Activated naive CD4-positive, alpha-beta T cell treated with Interleukin-2 at 50 U/mL for 16 hours (primary cell): ENCODE data around the gene SPATA31D1.
"Not testable (repeated sequence)": the region's sequence is repeated elsewhere in the genome, so short reads cannot be mapped to it uniquely, and the experiment has no call there.

ENCODE experiments used
- DNase-seq: peaks from one replicate; pipeline ENCODE4 v3.0.0-alpha.2; 2020

The SPATA31D1 gene

GRCh38 chr9:81988472-81988871 is at the start of gene SPATA31D1:
TSS of gene SPATA31D1 (plus strand) at chr9:81988772. CDS start at chr9:81988819, 47 bp downstream.
- not testable (repeated sequence) for DNase-seq

DNA sequence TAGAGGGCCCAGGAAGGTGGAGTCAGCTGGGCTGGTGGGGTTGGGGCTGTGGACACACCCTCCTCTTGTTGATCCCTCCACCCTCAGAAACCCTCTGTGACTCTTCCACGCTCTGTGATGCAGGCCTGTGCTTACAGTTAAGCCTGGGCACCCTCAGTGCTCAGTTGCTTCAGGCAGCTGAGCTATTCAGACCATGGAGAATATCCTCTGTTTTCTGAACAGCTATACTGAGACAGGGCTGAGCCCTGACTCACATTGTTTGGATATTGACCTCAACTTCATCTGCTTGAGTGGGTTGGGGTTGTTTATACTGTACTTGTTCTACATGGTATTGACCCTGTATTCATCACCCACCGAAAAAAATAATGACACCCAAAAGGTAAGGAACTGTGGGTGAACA is 45.2 kb upstream of the SPATA31D1 start, which contains the start of gene SPATA31D3:
Gene SPATA31D3, plus strand, starts transcription at position 108 of the 400 bp plus-strand sequence. Its CDS starts 86 bp downstream, at position 194.
- DNase-seq = not testable (repeated sequence)

DNA sequence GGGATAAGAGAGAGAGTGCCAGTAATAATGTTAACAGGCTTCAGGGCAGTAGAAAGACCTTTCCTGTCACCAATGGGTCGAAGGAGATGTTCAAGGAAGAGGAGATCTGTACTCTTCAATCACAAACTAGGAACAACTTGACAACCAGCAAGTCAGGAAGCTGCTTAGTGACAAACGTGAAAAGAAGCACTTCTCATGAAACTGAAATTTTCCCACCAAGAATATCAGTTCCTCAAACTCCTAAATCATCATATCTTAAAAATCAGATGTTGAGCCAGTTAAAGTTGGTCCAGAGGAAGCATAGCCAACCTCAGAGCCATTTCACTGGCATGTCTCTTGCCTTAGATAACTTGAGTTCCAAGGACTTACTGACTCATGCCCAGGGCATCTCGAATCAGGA is 39.9 kb upstream of the SPATA31D1 start:
- not testable (repeated sequence) for DNase-seq

GRCh38 chr9:81953096-81953495 is 35.5 kb upstream of the SPATA31D1 start:
- no peak for DNase-seq

DNA sequence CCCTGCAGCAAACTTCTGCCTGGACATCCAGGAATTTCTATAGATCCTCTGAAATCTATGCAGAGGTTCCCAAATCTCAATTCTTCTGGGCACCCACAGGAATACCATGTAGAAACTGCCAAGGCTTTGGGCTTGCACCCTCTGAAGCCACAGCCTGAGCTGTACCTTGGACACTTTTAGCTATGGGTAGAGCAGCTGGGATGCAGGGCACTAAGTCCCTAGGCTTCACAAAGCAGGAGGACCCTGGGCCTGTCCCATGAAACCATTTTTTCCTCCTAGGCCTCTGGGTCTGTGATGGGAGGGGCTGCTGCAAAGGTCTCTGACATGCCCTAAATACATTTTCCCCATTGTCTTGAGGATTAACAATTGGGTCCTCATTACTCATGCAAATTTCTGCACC is 32.9 kb upstream of the SPATA31D1 start:
- DNase-seq = no peak

- DNase-seq = no peak
Observed at GRCh38 chr9:81964218-81965171, 24.1 kb upstream of the SPATA31D1 start.

DNA sequence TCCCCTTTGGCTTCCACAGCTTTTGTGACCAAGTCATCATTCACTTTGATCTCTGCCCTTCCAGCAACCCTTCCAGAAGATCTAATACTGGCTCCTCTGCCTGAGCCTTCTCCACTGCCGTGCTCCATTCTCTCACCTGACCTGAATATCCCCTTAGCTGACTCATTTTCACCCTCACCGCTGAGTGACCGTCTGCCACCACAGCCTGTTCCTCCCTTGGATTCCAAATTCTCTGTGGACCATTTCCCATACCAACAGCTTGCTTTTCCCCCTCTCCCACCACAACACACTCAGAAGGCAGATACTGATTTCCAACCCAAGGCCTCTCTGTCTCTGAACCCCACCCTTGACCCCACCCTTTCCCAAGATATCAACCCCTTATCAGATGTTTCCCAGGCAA is 20.5 kb upstream of the SPATA31D1 start:
- DNase-seq = no peak

DNA sequence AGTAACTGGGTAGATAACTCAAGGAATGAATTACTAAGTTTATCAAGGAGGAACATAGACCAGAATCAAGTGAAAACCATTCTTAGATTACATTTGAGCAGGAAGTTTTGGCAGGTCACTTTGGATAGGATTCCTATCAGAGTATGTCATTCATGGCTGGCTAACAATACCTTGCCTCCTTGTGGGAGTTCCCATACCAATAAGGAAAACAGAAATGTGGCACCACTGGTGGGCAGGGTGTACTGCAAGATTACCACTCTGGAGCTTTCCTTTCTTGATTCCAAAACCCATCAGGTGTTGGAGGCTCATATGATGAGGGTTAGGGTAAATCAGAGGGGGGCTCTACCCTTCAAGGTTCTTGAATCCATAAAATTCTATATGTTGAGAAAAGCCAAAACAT is 18.6 kb upstream of the SPATA31D1 start:
- no peak for DNase-seq

- DNase-seq = no peak
Observed at GRCh38 chr9:81971727-81972126, 16.8 kb upstream of the SPATA31D1 start.

DNA sequence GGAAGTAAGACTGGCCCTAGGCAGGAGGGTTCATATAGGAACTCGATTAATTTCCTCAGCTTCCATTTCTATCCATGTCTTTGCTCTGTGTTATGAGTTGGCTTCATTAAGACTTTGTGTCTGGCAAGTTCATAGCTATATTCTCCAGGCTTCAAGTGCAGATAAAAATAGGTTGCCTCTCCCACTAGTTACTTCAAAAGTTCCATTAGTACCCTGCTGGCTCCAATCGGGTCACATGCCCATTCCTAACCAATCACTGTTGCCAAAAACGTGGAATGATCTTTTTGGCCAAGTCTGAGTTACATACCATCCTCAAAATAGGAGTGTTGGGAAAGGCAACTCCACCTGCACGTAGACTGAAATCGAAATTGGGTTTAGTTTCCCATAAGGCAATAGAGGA is 13.8 kb upstream of the SPATA31D1 start:
- DNase-seq = no peak

DNA sequence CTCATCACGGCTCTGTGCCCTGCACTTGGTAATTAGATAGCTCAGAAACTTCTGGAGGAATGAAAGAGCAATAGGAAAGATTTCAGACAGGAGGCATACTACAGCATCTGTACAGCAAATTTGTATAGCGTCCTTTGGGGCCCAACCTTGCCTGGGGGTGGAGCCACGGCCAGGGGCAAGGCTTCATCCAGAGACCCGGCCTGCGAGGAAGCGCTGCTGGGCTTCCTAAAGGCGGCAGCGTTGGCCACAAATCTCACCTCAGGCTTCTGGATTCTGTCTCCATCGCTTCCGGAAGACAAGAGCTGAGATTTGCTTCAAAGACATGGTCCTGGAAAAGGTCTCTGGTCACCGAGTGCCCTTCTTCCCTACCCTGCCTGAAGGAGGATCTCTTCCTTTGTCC is 12.2 kb upstream of the SPATA31D1 start:
- DNase-seq = no peak

- DNase-seq = no peak
Observed at GRCh38 chr9:81979196-81979595, 9.4 kb upstream of the SPATA31D1 start.

- no peak for DNase-seq
Observed at GRCh38 chr9:81980568-81980967, 8.0 kb upstream of the SPATA31D1 start.

DNA sequence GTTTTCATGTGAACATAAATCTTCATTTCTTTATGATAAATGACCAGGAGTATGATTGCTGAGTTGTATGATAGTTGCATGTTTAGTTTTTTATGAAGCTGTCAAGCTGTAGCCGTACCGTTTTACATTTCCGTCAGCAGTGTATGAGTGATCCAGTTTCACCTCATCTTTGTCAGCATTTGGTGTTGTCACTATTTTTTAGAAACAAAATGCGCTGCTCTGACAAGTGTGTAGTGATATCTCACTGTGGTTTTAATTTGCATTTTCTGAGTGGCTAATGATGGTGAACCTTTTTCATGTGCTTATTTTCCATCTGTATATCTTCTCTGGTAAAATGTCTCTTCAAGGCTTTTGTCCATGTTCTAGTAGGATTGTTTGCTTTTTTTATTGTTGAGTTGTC is 6.7 kb upstream of the SPATA31D1 start:
- no peak for DNase-seq

GRCh38 chr9:81984928-81985327 is 3.6 kb upstream of the SPATA31D1 start:
- no peak for DNase-seq

- DNase-seq = no peak
Observed at GRCh38 chr9:81986051-81986450, 2.5 kb upstream of the SPATA31D1 start.

- DNase-seq = no peak
Observed at GRCh38 chr9:81989700-81990099, 1.1 kb downstream of the SPATA31D1 start.

DNA sequence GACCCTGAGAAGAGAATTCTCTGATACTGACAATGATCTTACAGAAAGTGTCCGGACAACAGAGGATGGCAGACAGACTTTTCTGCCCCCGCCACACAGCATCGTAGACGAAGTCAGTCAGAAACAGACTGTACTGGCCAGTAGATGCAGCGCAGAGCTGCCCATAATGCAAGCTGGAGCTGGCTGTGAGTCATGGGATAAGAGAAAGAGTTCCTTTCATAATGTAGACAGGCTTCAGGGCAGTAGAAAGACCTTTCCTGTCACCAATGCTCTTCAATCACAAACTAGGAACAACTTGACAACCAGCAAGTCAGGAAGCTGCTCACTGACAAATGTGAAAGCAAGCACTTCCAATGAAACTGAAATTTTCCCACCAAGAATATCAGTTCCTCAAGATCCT is 5.1 kb downstream of the SPATA31D1 start:
- DNase-seq = no peak

GRCh38 chr9:81999806-82000205 is 11.2 kb downstream of the SPATA31D1 start:
- DNase-seq = no peak

GRCh38 chr9:82010711-82011110 is 22.1 kb downstream of the SPATA31D1 start:
- DNase-seq = no peak

GRCh38 chr9:82011133-82011532 is 22.6 kb downstream of the SPATA31D1 start:
- no peak for DNase-seq

GRCh38 chr9:82012276-82012675 is 23.7 kb downstream of the SPATA31D1 start:
- no peak for DNase-seq

DNA sequence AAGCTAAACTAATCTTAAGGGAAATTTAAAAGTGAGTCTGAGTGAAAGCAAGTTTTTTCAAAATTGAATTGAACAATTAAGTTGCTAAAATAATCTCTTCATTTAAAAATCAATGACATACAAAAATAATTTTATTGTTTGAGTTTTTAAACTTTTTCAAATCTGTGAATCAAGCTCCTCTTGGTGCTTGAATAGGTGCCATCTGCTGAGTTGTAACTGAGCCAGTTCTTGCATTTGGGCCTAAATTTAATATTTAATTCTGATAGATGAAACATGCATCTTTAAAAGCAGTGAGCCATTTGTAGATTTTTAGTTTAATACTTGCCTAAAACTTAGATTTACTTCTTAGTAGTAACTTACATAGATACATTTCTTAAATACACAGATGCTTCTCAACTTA is 31.8 kb downstream of the SPATA31D1 start:
- no peak for DNase-seq

GRCh38 chr9:82021198-82021597 is 32.6 kb downstream of the SPATA31D1 start:
- no peak for DNase-seq

GRCh38 chr9:82022121-82022520 is 33.5 kb downstream of the SPATA31D1 start:
- no peak for DNase-seq
